CD4-positive, alpha-beta T cell (primary cell): ENCODE results near the gene HOTAIR. TPM values are rescaled to one million over a fixed set of nuclear protein-coding genes. Genes with fewer than 3 reads are reported as not detected.

Experiments used
- ATAC-seq: fragments of 200-7000 bp; cut with Tn5 transposase; one replicate; pipeline ENCODE4 v1.10.0; 2022; ENCODE audit warnings: mild to moderate bottlenecking; ENCODE audit not compliant: poor library complexity
- CTCF ChIA-PET: fragments of 350-600 bp; sonication (Branson Sonifier 250); formaldehyde crosslinking; loops from one replicate; lab custom pipeline; 2021; ENCODE audit warnings: antibody characterized with exemption, inconsistent platforms; lab: Charles Lee
- POLR2A ChIA-PET: fragments of 350-600 bp; sonication (Branson Sonifier 250); formaldehyde crosslinking; loops from one replicate; lab custom pipeline; 2021; ENCODE audit warnings: antibody characterized with exemption, inconsistent platforms; lab: Charles Lee
- DNase-seq, 14 experiments: peaks; one replicate each; pipeline ENCODE4 v3.0.0-alpha.2; 2013 to 2020; ENCODE audit warnings: mixed read lengths in 2 of 14
- H3K27ac ChIP-seq, 2 donors: one replicate each; pipeline versions ENCODE4 v1.5.1 to v1.7.0; 2013; ENCODE audit warnings: low read length in 2 of 2, low read depth in 1 of 2, mild to moderate bottlenecking in 1 of 2
- H3K27me3 ChIP-seq, 2 experiments: 1 replicate in 1 of 2; 2 replicates in 1 of 2; pipeline versions ENCODE4 v1.6.1 to v1.7.0; 2013; ENCODE audit warnings: low read length in 2 of 2, control low read depth in 1 of 2, mild to moderate bottlenecking in 1 of 2, moderate library complexity in 1 of 2; ENCODE audit not compliant: insufficient read depth in 2 of 2, control insufficient read depth in 1 of 2
- H3K36me3 ChIP-seq: one replicate; pipeline ENCODE4 v1.6.1; 2013; ENCODE audit warnings: low read length, control low read depth; ENCODE audit not compliant: insufficient read depth
- H3K4me1 ChIP-seq: one replicate; pipeline ENCODE4 v1.6.1; 2013; ENCODE audit warnings: low read length, control low read depth; ENCODE audit not compliant: insufficient read depth
- H3K4me3 ChIP-seq: one replicate; pipeline ENCODE4 v1.5.1; 2013; ENCODE audit warnings: mild to moderate bottlenecking, low read length, moderate library complexity
- H3K9me3 ChIP-seq, 2 experiments: 1 replicate in 1 of 2; 2 replicates in 1 of 2; pipeline versions ENCODE4 v1.6.1 to v1.7.0; 2013; ENCODE audit warnings: low read length in 2 of 2, mild to moderate bottlenecking in 2 of 2, control low read depth in 1 of 2, moderate library complexity in 1 of 2; ENCODE audit not compliant: control insufficient read depth in 1 of 2, insufficient read depth in 1 of 2
- H3K27ac Mint-ChIP-seq: one replicate; pipeline ENCODE4 v1.8.0; 2020; ENCODE audit warnings: mixed read lengths
- H3K27me3 Mint-ChIP-seq: one replicate; pipeline ENCODE4 v1.8.0; 2021; ENCODE audit warnings: mixed read lengths
- H3K36me3 Mint-ChIP-seq: one replicate; pipeline ENCODE4 v1.8.0; 2021; ENCODE audit warnings: low read depth, mixed read lengths
- H3K4me1 Mint-ChIP-seq: one replicate; pipeline ENCODE4 v1.8.0; 2021; ENCODE audit warnings: low read depth, mixed read lengths
- H3K4me3 Mint-ChIP-seq: one replicate; pipeline ENCODE4 v1.8.0; 2020; ENCODE audit warnings: mild to moderate bottlenecking, mixed read lengths
- H3K9me3 Mint-ChIP-seq: one replicate; pipeline ENCODE4 v1.8.0; 2020; ENCODE audit warnings: mixed read lengths
- CTCF ChIP-seq: fragments of 200-600 bp; IDR thresholded peaks from one replicate; pipeline ENCODE4 v1.8.0; 2022; ENCODE audit warnings: antibody characterized with exemption, mild to moderate bottlenecking
- intact Hi-C, 2 experiments: fragments of 100-400 bp; cut with DNase I in 1 of 2; cut with micrococcal nuclease in 1 of 2; formaldehyde crosslinking; loops; one replicate each; pipeline versions ENCODE4 v1.15.1 to v1.9.0; 2023 to 2025; cut with DNase I, micrococcal nuclease
- total RNA-seq, 174 experiments: library from RNA in 2 of 174; stranded (reverse) in 2 of 174; gene quantifications; one replicate each; pipeline ENCODE4 v1.2.3 and lab custom pipeline; 2021 to 2026

Gene HOTAIR
- total RNA-seq, 2 experiments from 2014 or later = not detected

- Mint-ChIP-seq H3K9me3 (no peaks in the 10 kb centered on the region), H3K36me3 (no peaks in the 10 kb centered on the region), H3K27ac (no peak overlapping the region), H3K4me3 (no peak overlapping the region), H3K4me1 (peaks cover 45% of the 10 kb centered on the region), H3K27me3 (peaks cover 100% of the 10 kb centered on the region)
- ATAC-seq (no peak), DNase-seq (no peak)
- H3K27ac ChIP-seq = no peak overlapping the region
- no peak for TF ChIP-seq CTCF
- ChIA-PET CTCF (interaction anchor here (1.2 to 1.3 kb wide), 2 partner anchors 12 to 15 kb away, joined by 4 to 5 read pairs; no protein-coding TSS in a partner anchor), POLR2A (no interaction called here)
- H3K4me3 ChIP-seq = no peak overlapping the region
- H3K27me3 ChIP-seq = peaks cover 98 to 100% of the 10 kb centered on the region in 2 experiments
- H3K4me1 ChIP-seq = peaks cover 42% of the 10 kb centered on the region
- H3K9me3 ChIP-seq = peaks cover 7 to 50% of the 10 kb centered on the region in 2 experiments
- H3K36me3 ChIP-seq = no peaks in the 10 kb centered on the region
- intact Hi-C loops = no loop called here
These were observed 16.3 kb upstream of the HOTAIR start for GRCh38 chr12:53991077-53991460.

GRCh38 chr12:53990311-53991076, 15.7 kb upstream of the HOTAIR start:
- Histone ChIP-seq H3K36me3 (no peaks in the 10 kb centered on the region), H3K4me3 (no peak overlapping the region), H3K27ac (no peak overlapping the region), H3K27me3 (peaks cover 98 to 100% of the 10 kb centered on the region in 2 experiments), H3K4me1 (peaks cover 42% of the 10 kb centered on the region), H3K9me3 (peaks cover 7 to 51% of the 10 kb centered on the region in 2 experiments)
- no peak for ATAC-seq
- no peak overlapping the region for H3K4me3 Mint-ChIP-seq
- no peak for DNase-seq
- H3K36me3 Mint-ChIP-seq = no peaks in the 10 kb centered on the region
- no peak for TF ChIP-seq CTCF
- peaks cover 98% of the 10 kb centered on the region for H3K27me3 Mint-ChIP-seq
- intact Hi-C loops = no loop called here
- no peaks in the 10 kb centered on the region for H3K9me3 Mint-ChIP-seq
- no peak overlapping the region for H3K27ac Mint-ChIP-seq
- peaks cover 41% of the 10 kb centered on the region for H3K4me1 Mint-ChIP-seq
- POLR2A ChIA-PET = no interaction called here
- CTCF ChIA-PET = interaction anchor here (1.2 to 1.3 kb wide), 2 partner anchors 11 to 15 kb away, joined by 4 to 5 read pairs; no protein-coding TSS in a partner anchor

DNA sequence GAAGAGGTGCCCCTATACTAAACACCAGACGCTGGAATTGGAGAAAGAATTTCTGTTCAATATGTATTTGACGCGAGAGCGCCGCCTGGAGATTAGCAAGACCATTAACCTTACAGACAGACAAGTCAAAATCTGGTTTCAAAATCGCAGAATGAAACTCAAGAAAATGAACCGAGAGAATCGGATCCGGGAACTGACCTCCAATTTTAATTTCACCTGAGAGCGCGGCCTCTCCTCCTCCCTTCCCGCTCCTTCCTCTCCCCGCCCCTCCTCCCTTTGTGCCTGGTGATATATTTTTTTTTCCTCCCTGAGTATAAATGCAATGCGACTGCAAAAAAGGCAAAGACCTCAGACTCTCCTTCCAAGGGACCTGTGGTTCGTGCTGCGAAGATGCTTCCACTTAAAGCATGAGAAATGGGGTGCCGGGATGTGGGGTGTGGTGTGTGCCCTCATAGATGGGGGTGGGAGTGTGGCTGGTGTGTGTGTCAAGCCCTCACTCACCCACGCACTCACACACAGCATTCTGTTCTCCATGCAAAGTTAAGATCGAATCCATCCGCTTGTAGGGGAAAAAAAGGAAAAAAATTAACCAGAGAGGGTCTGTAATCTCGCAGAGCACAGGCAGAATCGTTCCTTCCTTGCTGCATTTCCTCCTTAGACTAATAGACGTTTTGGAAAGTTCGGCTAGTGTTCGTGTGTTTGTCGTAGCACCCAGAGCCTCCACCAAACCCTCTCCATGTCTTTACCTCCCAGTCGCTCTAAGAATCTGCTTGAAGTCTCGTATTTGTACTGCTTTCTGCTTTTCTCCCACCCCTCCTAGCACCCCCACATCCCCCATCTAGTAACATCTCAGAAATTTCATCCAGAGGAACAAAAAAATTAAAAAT, 14.7 kb upstream of the HOTAIR start:
- intact Hi-C loops = loop anchor here (2.0 to 5.0 kb wide), 3 partner anchors 37 to 199 kb away; partner anchors contain the start of gene HOXC12 (in 1 of the 2)
- DNase-seq (peak in 3 of 14 experiments; percentile 40 to 66 (median 62)), ATAC-seq (peak; percentile 26)
- Histone ChIP-seq H3K9me3 (peaks cover 7 to 51% of the 10 kb centered on the region in 2 experiments), H3K27me3 (peaks cover 96 to 98% of the 10 kb centered on the region in 2 experiments), H3K36me3 (no peaks in the 10 kb centered on the region), H3K4me1 (peaks cover 41% of the 10 kb centered on the region), H3K4me3 (no peak overlapping the region), H3K27ac (no peak overlapping the region)
- no peaks in the 10 kb centered on the region for H3K36me3 Mint-ChIP-seq
- H3K27me3 Mint-ChIP-seq = peaks cover 98% of the 10 kb centered on the region
- peak overlapping the region; percentile 11 for H3K4me3 Mint-ChIP-seq
- no peak overlapping the region for H3K27ac Mint-ChIP-seq
- peaks cover 40% of the 10 kb centered on the region for H3K4me1 Mint-ChIP-seq
- CTCF ChIA-PET = interaction anchor here (1.2 to 1.6 kb wide), 2 partner anchors 10 to 227 kb away, joined by 4 read pairs; no protein-coding TSS in a partner anchor
- H3K9me3 Mint-ChIP-seq = no peaks in the 10 kb centered on the region
- no peak for TF ChIP-seq CTCF
- POLR2A ChIA-PET = no interaction called here
